GM18511 (cell line): Measurements from ENCODE around the gene SUMO3.
A peak's percentile ranks its signal among the peaks of the same experiment; 100 is the strongest.

ENCODE experiments used
- ATAC-seq: cut with Tn5 transposase; IDR thresholded peaks from one replicate; pipeline ENCODE4 v1.9.1; 2021; ENCODE audit warnings: mild to moderate bottlenecking, moderate library complexity; ENCODE audit not compliant: unreplicated experiment

The SUMO3 gene

GRCh38 chr21:44831227-44831860 lies 13.5 kb upstream of the SUMO3 start:
- no peak for ATAC-seq

- ATAC-seq: no peak
These were observed 11.7 kb upstream of the SUMO3 start for GRCh38 chr21:44829507-44830092.

- no peak for ATAC-seq
These were observed 10.6 kb upstream of the SUMO3 start for GRCh38 chr21:44828362-44829056.

- ATAC-seq: no peak
These were observed 5.4 kb upstream of the SUMO3 start for GRCh38 chr21:44823179-44823660.

GRCh38 chr21:44822484-44823178 lies 4.8 kb upstream of the SUMO3 start:
- ATAC-seq: no peak

- ATAC-seq: no peak
These were observed 3.0 kb upstream of the SUMO3 start for GRCh38 chr21:44820851-44821250.

GRCh38 chr21:44819283-44820243 lies 1.7 kb upstream of the SUMO3 start:
- ATAC-seq: no peak

GRCh38 chr21:44818640-44819011 lies 764 bp upstream of the SUMO3 start:
- ATAC-seq: no peak

GRCh38 chr21:44817506-44817880 lies 369 bp downstream of the SUMO3 start:
- ATAC-seq: peak; percentile 74

- no peak for ATAC-seq
These were observed 929 bp downstream of the SUMO3 start for GRCh38 chr21:44816761-44817505.

GRCh38 chr21:44815852-44816628 lies 1.8 kb downstream of the SUMO3 start:
- no peak for ATAC-seq

GRCh38 chr21:44815225-44815624 lies 2.6 kb downstream of the SUMO3 start:
- ATAC-seq: no peak

GRCh38 chr21:44814498-44815023 lies 3.3 kb downstream of the SUMO3 start:
- ATAC-seq: no peak

- ATAC-seq: no peak
These were observed 4.1 kb downstream of the SUMO3 start for GRCh38 chr21:44813727-44814126.

GRCh38 chr21:44813149-44813548 lies 4.7 kb downstream of the SUMO3 start:
- no peak for ATAC-seq

GRCh38 chr21:44812640-44813039 lies 5.2 kb downstream of the SUMO3 start:
- no peak for ATAC-seq

- ATAC-seq: no peak
These were observed 7.1 kb downstream of the SUMO3 start for GRCh38 chr21:44810779-44811178.

GRCh38 chr21:44805859-44806258 lies 12.0 kb downstream of the SUMO3 start:
- ATAC-seq: no peak

- no peak for ATAC-seq
These were observed 12.6 kb downstream of the SUMO3 start for GRCh38 chr21:44805226-44805625.
